NCI-H2081 (cell line): ENCODE measurements around the gene HS6ST1.

Experiments
- DNase-seq, 2 experiments: peaks; one replicate each; lab custom pipeline; 2025; lab: John Stamatoyannopoulos, UW

The HS6ST1 gene

GRCh38 chr2:128298846-128299507 lies 19.7 kb downstream of the HS6ST1 start:
- no peak for DNase-seq

- DNase-seq, result no peak
Observed at GRCh38 chr2:128298286-128298685, 20.4 kb downstream of the HS6ST1 start.

GRCh38 chr2:128293870-128294455 lies 24.7 kb downstream of the HS6ST1 start:
- DNase-seq, result no peak

GRCh38 chr2:128293426-128293755 lies 25.3 kb downstream of the HS6ST1 start:
- DNase-seq, result no peak

- no peak for DNase-seq
Observed at GRCh38 chr2:128292599-128293425, 25.9 kb downstream of the HS6ST1 start.

GRCh38 chr2:128291844-128292598 lies 26.6 kb downstream of the HS6ST1 start:
- DNase-seq, result no peak

GRCh38 chr2:128291161-128291843 lies 27.4 kb downstream of the HS6ST1 start:
- no peak for DNase-seq

- no peak for DNase-seq
Observed at GRCh38 chr2:128290356-128290755, 28.3 kb downstream of the HS6ST1 start.

GRCh38 chr2:128289439-128289838 lies 29.2 kb downstream of the HS6ST1 start:
- DNase-seq, result peak in 1 of 2 experiments; percentile 24

GRCh38 chr2:128288781-128289180 lies 29.9 kb downstream of the HS6ST1 start:
- DNase-seq, result no peak

GRCh38 chr2:128287780-128288735 lies 30.6 kb downstream of the HS6ST1 start:
- no peak for DNase-seq

- no peak for DNase-seq
Observed at GRCh38 chr2:128286905-128287779, 31.5 kb downstream of the HS6ST1 start.

- no peak for DNase-seq
Observed at GRCh38 chr2:128286011-128286721, 32.5 kb downstream of the HS6ST1 start.

- DNase-seq, result no peak
Observed at GRCh38 chr2:128285329-128285931, 33.2 kb downstream of the HS6ST1 start.

- no peak for DNase-seq
Observed at GRCh38 chr2:128284841-128285240, 33.8 kb downstream of the HS6ST1 start.

GRCh38 chr2:128284037-128284441 lies 34.6 kb downstream of the HS6ST1 start:
- DNase-seq, result no peak

- DNase-seq, result no peak
Observed at GRCh38 chr2:128282976-128283810, 35.5 kb downstream of the HS6ST1 start.
